Panc1 (cell line): ENCODE measurements around the gene ESRRG. TPM values are rescaled to one million over a fixed set of nuclear protein-coding genes. Genes with fewer than 3 reads are reported as not detected.

Experiments used
- ATAC-seq: fragments of 200-7000 bp; cut with Tn5 transposase; 2 replicates; pipeline ENCODE4 v1.9.1; 2020; ENCODE audit warnings: mild to moderate bottlenecking, moderate library complexity
- BruUV-seq: library from RNA; stranded (reverse); fragments of 400-500 nt; replicated peaks from 2 replicates; lab custom pipeline; 2021; lab: Mats Ljungman, UMichigan
- CTCF ChIA-PET: fragments of 300-600 bp; sonication (Branson Sonifier 250); formaldehyde crosslinking; loops from one replicate; lab custom pipeline; 2022; ENCODE audit warnings: antibody characterized with exemption; lab: Charles Lee
- POLR2A ChIA-PET: fragments of 300-600 bp; sonication (Branson Sonifier 250); formaldehyde crosslinking; loops from one replicate; lab custom pipeline; 2022; ENCODE audit warnings: antibody characterized with exemption; lab: Charles Lee
- DNase-seq: peaks from one replicate; pipeline ENCODE4 v3.0.0-alpha.2; 2010; ENCODE audit warnings: low read depth, low spot score
- H3K27ac ChIP-seq: 2 replicates; pipeline ENCODE4 v1.5.1; 2011; ENCODE audit warnings: mild to moderate bottlenecking, low read length, inconsistent platforms
- H3K27me3 ChIP-seq: fragments of 200-500 bp; sonication (Bioruptor generic); 2 replicates; pipeline ENCODE4 v1.6.0; 2014; ENCODE audit warnings: low read length, inconsistent platforms; ENCODE audit not compliant: control insufficient read depth, insufficient read depth
- H3K36me3 ChIP-seq: fragments of 200-500 bp; sonication (Bioruptor generic); 2 replicates; pipeline ENCODE4 v1.5.1; 2014; ENCODE audit warnings: inconsistent platforms, mild to moderate bottlenecking, low read length, moderate library complexity; ENCODE audit not compliant: control insufficient read depth, insufficient read depth
- H3K4me1 ChIP-seq: 2 replicates; pipeline ENCODE4 v1.5.1; 2011; ENCODE audit warnings: inconsistent platforms, mild to moderate bottlenecking, low read length, moderate library complexity; ENCODE audit not compliant: control insufficient read depth, insufficient read depth
- H3K4me3 ChIP-seq, 2 experiments: 2 replicates each; pipeline ENCODE4 v1.5.1; 2011 to 2012; ENCODE audit warnings: low read depth in 2 of 2, low read length in 2 of 2, mild to moderate bottlenecking in 2 of 2, inconsistent platforms in 1 of 2, moderate library complexity in 1 of 2
- H3K9me3 ChIP-seq: fragments of 200-500 bp; sonication (Bioruptor generic); 2 replicates; pipeline ENCODE4 v1.5.1; 2014; ENCODE audit warnings: low read depth, mild to moderate bottlenecking, inconsistent platforms, low read length, moderate library complexity; ENCODE audit not compliant: control insufficient read depth, insufficient read depth
- CTCF ChIP-seq: fragments of 450-650 bp; IDR thresholded peaks from 2 replicates; pipeline ENCODE4 v1.5.1; 2017; ENCODE audit warnings: mild to moderate bottlenecking
- POLR2AphosphoS5 ChIP-seq: IDR thresholded peaks from 2 replicates; pipeline ENCODE4 v1.6.1; 2012; ENCODE audit warnings: mild to moderate bottlenecking, low read depth, low read length, moderate library complexity
- REST ChIP-seq, 2 experiments: IDR thresholded peaks; 2 replicates each; pipeline ENCODE4 v1.6.1; 2011 to 2012; ENCODE audit warnings: low read depth in 2 of 2, control low read depth in 1 of 2, low read length in 1 of 2, mild to moderate bottlenecking in 1 of 2, moderate library complexity in 1 of 2; ENCODE audit not compliant: insufficient read depth in 1 of 2
- SIN3A ChIP-seq: IDR thresholded peaks from 2 replicates; pipeline ENCODE4 v1.6.1; 2012; ENCODE audit warnings: low read depth, mild to moderate bottlenecking, low read length, moderate library complexity, borderline replicate concordance; ENCODE audit not compliant: insufficient read depth
- TCF7L2 ChIP-seq: IDR thresholded peaks from 2 replicates; pipeline ENCODE4 v1.6.1; 2011; ENCODE audit warnings: mild to moderate bottlenecking, low read depth, low read length, inconsistent platforms
- in situ Hi-C: cut with HindIII; loops from 2 replicates; pipeline ENCODE4 v1.10.0; 2016; ENCODE audit warnings: low sequenced_read_pairs, low pct_unique_long_range_greater_than_20kb
- intact Hi-C: fragments of 100-400 bp; cut with micrococcal nuclease; formaldehyde crosslinking; loops from one replicate; pipeline ENCODE4 v1.10.0; 2022; ENCODE audit not compliant: unreplicated experiment
- total RNA-seq: library from RNA; stranded (reverse); gene quantifications from one replicate; pipeline ENCODE4 v1.2.1, GENCODE V29; 2021; ENCODE audit not compliant: unreplicated experiment

The ESRRG gene
- total RNA-seq, 1 experiment from 2014 or later, result not detected

GRCh38 chr1:216566641-216567205 lies 156.5 kb downstream of the ESRRG start:
- POLR2A ChIA-PET, result interaction anchor here (0.6 kb wide), 1 partner anchor 22 kb away, joined by 3 read pairs; no protein-coding TSS in a partner anchor
- TF ChIP-seq REST (IDR thresholded peaks at IDR 0.05; ENCODE audit: insufficient read depth in 1 of 2, low read depth in 2 of 2, low read length in 1 of 2) (no peak), CTCF (peak; percentile 18; the same call in 1 of the 2 replicates), POLR2AphosphoS5 (no peak)
- DNase-seq (no peak), ATAC-seq (no peak)
- H3K9me3 ChIP-seq, result no peaks in the 10 kb centered on the region
- no peak overlapping the region for H3K27ac ChIP-seq
- in situ Hi-C loops (no loop called here), intact Hi-C loops (no loop called here)
- no TSS peak for BruUV-seq
- no peak overlapping the region for H3K4me3 ChIP-seq
- CTCF ChIA-PET, result no interaction called here
- H3K4me1 ChIP-seq, result no peaks in the 10 kb centered on the region
- no peaks in the 10 kb centered on the region for H3K27me3 ChIP-seq
- no peaks in the 10 kb centered on the region for H3K36me3 ChIP-seq

- Histone ChIP-seq H3K36me3 (no peaks in the 10 kb centered on the region), H3K4me1 (no peaks in the 10 kb centered on the region), H3K27me3 (no peaks in the 10 kb centered on the region), H3K27ac (no peak overlapping the region), H3K9me3 (no peaks in the 10 kb centered on the region), H3K4me3 (no peak overlapping the region)
- TF ChIP-seq POLR2AphosphoS5, result no peak
- TF ChIP-seq CTCF, result no peak
- no peak for TF ChIP-seq TCF7L2
- TF ChIP-seq SIN3A, result no peak
- TF ChIP-seq REST (IDR thresholded peaks at IDR 0.05; ENCODE audit: insufficient read depth in 1 of 2, low read depth in 2 of 2, low read length in 1 of 2), result no peak
- CTCF ChIA-PET, result no interaction called here
- DNase-seq (no peak), ATAC-seq (no peak)
- no TSS peak for BruUV-seq
- in situ Hi-C loops (no loop called here), intact Hi-C loops (no loop called here)
- POLR2A ChIA-PET, result no interaction called here
Measured at GRCh38 chr1:216563087-216563486, 160.1 kb downstream of the ESRRG start.
